ENCODE data around the gene UBAP1.

GRCh38 chr9:34185778-34186551 is 7.1 kb downstream of the UBAP1 start:
- peak; percentile 23 for TF ChIP-seq POLR2A (IDR thresholded peaks at IDR 0.05; ENCODE audit: low read length)
- TF ChIP-seq GATA1 (IDR thresholded peaks at IDR 0.05; ENCODE audit: low read depth, low read length): no peak

All from erythroblast (primary cell).